Thymus (tissue), 11 donors: ENCODE results near the gene BHLHA15. TPM values are rescaled to one million over a fixed set of nuclear protein-coding genes. Genes with fewer than 3 reads are reported as not detected.
"Not testable (repeated sequence)": the region's sequence is repeated elsewhere in the genome, so short reads cannot be mapped to it uniquely, and the experiment has no call there.

ENCODE experiments used
- DNase-seq, 9 donors: peaks; one replicate each; pipeline ENCODE4 v3.0.0-alpha.2; 2013; ENCODE audit warnings: low spot score in 9 of 9, low read depth in 6 of 9, missing footprints in 1 of 9
- H3K27ac ChIP-seq, 2 donors: one replicate each; pipeline ENCODE4 v1.5.1; 2013; ENCODE audit warnings: control low read depth in 1 of 2, low read depth in 1 of 2, low read length in 1 of 2, mild to moderate bottlenecking in 1 of 2, moderate library complexity in 1 of 2
- H3K27me3 ChIP-seq, 2 donors: one replicate each; pipeline ENCODE4 v1.5.1; 2013; ENCODE audit warnings: low read length in 1 of 2; ENCODE audit not compliant: control insufficient read depth in 2 of 2, insufficient read depth in 1 of 2
- H3K36me3 ChIP-seq, 2 donors: one replicate each; pipeline ENCODE4 v1.5.1; 2013; ENCODE audit warnings: low read length in 1 of 2, mild to moderate bottlenecking in 1 of 2, moderate library complexity in 1 of 2; ENCODE audit not compliant: control insufficient read depth in 2 of 2, insufficient read depth in 2 of 2
- H3K4me1 ChIP-seq, 2 donors: one replicate each; pipeline ENCODE4 v1.5.1; 2013; ENCODE audit warnings: low read length in 2 of 2; ENCODE audit not compliant: control insufficient read depth in 2 of 2, insufficient read depth in 2 of 2
- H3K4me3 ChIP-seq, 2 donors: one replicate each; pipeline ENCODE4 v1.5.1; 2013; ENCODE audit warnings: low read length in 2 of 2, control low read depth in 1 of 2, mild to moderate bottlenecking in 1 of 2
- H3K9me3 ChIP-seq, 2 donors: one replicate each; pipeline ENCODE4 v1.5.1; 2013; ENCODE audit warnings: low read length in 1 of 2, mild to moderate bottlenecking in 1 of 2; ENCODE audit not compliant: control insufficient read depth in 2 of 2, insufficient read depth in 1 of 2
- WGBS: extraction: QIAGEN DNeasy Blood & Tissue Kit; methylation state at CpG from one replicate; pipeline ENCODE4 v1.1.7; 2013; 5-methylcytosine and 5-hydroxymethylcytosine counted together
- polyA plus RNA-seq: library from polyadenylated mRNA; stranded (reverse); fragments of 200-250 nt; gene quantifications from one replicate; pipeline ENCODE4 v1.2.3, GENCODE V29; 2013
- total RNA-seq: library from RNA; stranded (reverse); fragments of 120-200 nt; gene quantifications from one replicate; pipeline ENCODE4 v1.2.4, GENCODE V29; 2013
- donor health status: healthy.

Gene BHLHA15
- total and polyA plus RNA-seq, 2 donors, result 0.07 TPM; not detected in 1

- Histone ChIP-seq H3K27me3 (peaks cover 5 to 16% of the 10 kb centered on the region in 2 donors), H3K4me1 (peaks cover 2 to 14% of the 10 kb centered on the region in 2 donors), H3K9me3 (no peaks in the 10 kb centered on the region), H3K4me3 (no peak overlapping the region), H3K27ac (no peak overlapping the region), H3K36me3 (peaks cover 8 to 19% of the 10 kb centered on the region in 2 donors)
- WGBS, result 95% methylated on average over 8 of the region's 8 CpGs
- no peak for DNase-seq
Measured at GRCh38 chr7:98213296-98213887, 2.2 kb downstream of the BHLHA15 start.

GRCh38 chr7:98213888-98214810 lies 2.9 kb downstream of the BHLHA15 start:
- H3K36me3 ChIP-seq, result peaks cover 8 to 19% of the 10 kb centered on the region in 2 donors
- H3K9me3 ChIP-seq, result no peaks in the 10 kb centered on the region
- no peak overlapping the region for H3K4me3 ChIP-seq
- DNase-seq, result no peak
- H3K4me1 ChIP-seq, result peaks cover 2 to 14% of the 10 kb centered on the region in 2 donors
- 96% methylated on average over 25 of the region's 25 CpGs for WGBS
- H3K27ac ChIP-seq, result no peak overlapping the region
- peaks cover 5 to 16% of the 10 kb centered on the region in 2 donors for H3K27me3 ChIP-seq

- 98% methylated on average over 27 of the region's 27 CpGs for WGBS
- H3K4me1 ChIP-seq, result peaks cover 2 to 14% of the 10 kb centered on the region in 2 donors
- no peak for DNase-seq
- H3K36me3 ChIP-seq, result peaks cover 8 to 19% of the 10 kb centered on the region in 2 donors
- no peak overlapping the region for H3K27ac ChIP-seq
- no peaks in the 10 kb centered on the region for H3K9me3 ChIP-seq
- no peak overlapping the region for H3K4me3 ChIP-seq
- H3K27me3 ChIP-seq, result peaks cover 5 to 16% of the 10 kb centered on the region in 2 donors
Measured at GRCh38 chr7:98214811-98215321, 3.6 kb downstream of the BHLHA15 start.

- Histone ChIP-seq H3K27ac (no peak overlapping the region), H3K4me3 (no peak overlapping the region), H3K27me3 (peaks cover 3 to 11% of the 10 kb centered on the region in 2 donors), H3K36me3 (peaks cover 8 to 19% of the 10 kb centered on the region in 2 donors), H3K4me1 (peaks cover 2 to 10% of the 10 kb centered on the region in 2 donors), H3K9me3 (no peaks in the 10 kb centered on the region)
- no peak for DNase-seq
- 97% methylated on average over 32 of the region's 32 CpGs for WGBS
Measured at GRCh38 chr7:98215561-98216495, 4.6 kb downstream of the BHLHA15 start.

GRCh38 chr7:98216941-98217622 lies 5.8 kb downstream of the BHLHA15 start:
- Histone ChIP-seq H3K4me1 (peaks cover 0 to 6% of the 10 kb centered on the region in 2 donors), H3K27me3 (peaks cover 0 to 2% of the 10 kb centered on the region in 2 donors), H3K27ac (no peak overlapping the region), H3K36me3 (peaks cover 12 to 26% of the 10 kb centered on the region in 2 donors), H3K4me3 (no peak overlapping the region), H3K9me3 (no peaks in the 10 kb centered on the region)
- 98% methylated on average over 24 of the region's 24 CpGs for WGBS
- DNase-seq, result no peak

GRCh38 chr7:98217623-98218582 lies 6.7 kb downstream of the BHLHA15 start:
- no peaks in the 10 kb centered on the region for H3K27me3 ChIP-seq
- no peak overlapping the region for H3K27ac ChIP-seq
- DNase-seq, result no peak
- peaks cover 16 to 34% of the 10 kb centered on the region in 2 donors for H3K36me3 ChIP-seq
- no peak overlapping the region for H3K4me3 ChIP-seq
- 66% methylated on average over 41 of the region's 41 CpGs for WGBS
- no peaks in the 10 kb centered on the region for H3K9me3 ChIP-seq
- H3K4me1 ChIP-seq, result peaks cover 0 to 6% of the 10 kb centered on the region in 2 donors

GRCh38 chr7:98219382-98219781 lies 8.1 kb downstream of the BHLHA15 start:
- not testable (repeated sequence) for H3K27me3 ChIP-seq, H3K4me3 ChIP-seq, H3K9me3 ChIP-seq, H3K4me1 ChIP-seq, DNase-seq, H3K27ac ChIP-seq
- 96% methylated on average over 6 of the region's 6 CpGs for WGBS
- H3K36me3 ChIP-seq, result peaks cover 16 to 34% of the 10 kb centered on the region in 2 donors
